GM19452 (cell line): ENCODE measurements around the gene GATD1.
A peak's percentile ranks its signal among the peaks of the same experiment; 100 is the strongest.
"Not testable (repeated sequence)": the region's sequence is repeated elsewhere in the genome, so short reads cannot be mapped to it uniquely, and the experiment has no call there.

Experiments
- ATAC-seq: cut with Tn5 transposase; IDR thresholded peaks from one replicate; pipeline ENCODE4 v1.9.1; 2021; ENCODE audit not compliant: unreplicated experiment

GATD1 gene

GRCh38 chr11:765025-765801 is 12.1 kb downstream of the GATD1 start:
- no peak for ATAC-seq

GRCh38 chr11:764322-765024 is 12.8 kb downstream of the GATD1 start:
- no peak for ATAC-seq

- no peak for ATAC-seq
These were observed 13.6 kb downstream of the GATD1 start for GRCh38 chr11:763549-764321.

GRCh38 chr11:763073-763463 is 14.2 kb downstream of the GATD1 start:
- no peak for ATAC-seq

- ATAC-seq = no peak
These were observed 14.7 kb downstream of the GATD1 start for GRCh38 chr11:762421-763072.

GRCh38 chr11:761526-762108 is 15.7 kb downstream of the GATD1 start:
- ATAC-seq = no peak

- no peak for ATAC-seq
These were observed 17.1 kb downstream of the GATD1 start for GRCh38 chr11:760236-760635.

- ATAC-seq = no peak
These were observed 27.6 kb downstream of the GATD1 start for GRCh38 chr11:749731-750130.

- peak; percentile 27 for ATAC-seq
These were observed 29.3 kb downstream of the GATD1 start for GRCh38 chr11:748007-748359.

- ATAC-seq = peak; percentile 82
These were observed 29.9 kb downstream of the GATD1 start, which contains the start of gene TALDO1 for GRCh38 chr11:747158-748006. TSS of gene TALDO1 (plus strand) at chr11:747464. CDS start at chr11:747482, 18 bp downstream.

GRCh38 chr11:746289-747157 is 30.8 kb downstream of the GATD1 start:
- ATAC-seq = peak; percentile 23

- no peak for ATAC-seq
These were observed 31.9 kb downstream of the GATD1 start for GRCh38 chr11:745428-745827.

- no peak for ATAC-seq
These were observed 34.6 kb downstream of the GATD1 start for GRCh38 chr11:742571-743201.

GRCh38 chr11:742156-742546 is 35.1 kb downstream of the GATD1 start:
- no peak for ATAC-seq

- ATAC-seq = not testable (repeated sequence)
These were observed 39.4 kb downstream of the GATD1 start for GRCh38 chr11:737899-738298.

GRCh38 chr11:737366-737765 is 39.9 kb downstream of the GATD1 start:
- ATAC-seq = no peak

GRCh38 chr11:734541-734940 is 42.7 kb downstream of the GATD1 start:
- not testable (repeated sequence) for ATAC-seq

GRCh38 chr11:733072-733471 is 44.2 kb downstream of the GATD1 start:
- no peak for ATAC-seq
